Mesodermal cell (in vitro differentiated cells): ENCODE measurements around the gene BRD3OS.
"Not testable (repeated sequence)": the region's sequence is repeated elsewhere in the genome, so short reads cannot be mapped to it uniquely, and the experiment has no call there.

Experiments used
- H3K27ac ChIP-seq: 2 replicates; pipeline ENCODE4 v1.7.0; 2013; ENCODE audit warnings: mild to moderate bottlenecking, low read depth, low read length, moderate library complexity; ENCODE audit not compliant: severe bottlenecking
- H3K36me3 ChIP-seq: 2 replicates; pipeline ENCODE4 v1.7.1; 2013; ENCODE audit warnings: mild to moderate bottlenecking, low read length, moderate library complexity; ENCODE audit not compliant: control insufficient read depth, insufficient read depth
- H3K4me1 ChIP-seq: one replicate; pipeline ENCODE4 v1.7.1; 2013; ENCODE audit warnings: mild to moderate bottlenecking, low read length; ENCODE audit not compliant: insufficient read depth, control insufficient read depth, poor library complexity, severe bottlenecking
- H3K4me3 ChIP-seq: 2 replicates; pipeline ENCODE4 v1.7.0; 2013; ENCODE audit warnings: low read length, control low read depth, mild to moderate bottlenecking; ENCODE audit not compliant: insufficient read depth, poor library complexity, severe bottlenecking; ENCODE audit errors: extremely low read depth
- H3K9me3 ChIP-seq: 2 replicates; pipeline ENCODE4 v1.7.1; 2013; ENCODE audit warnings: mild to moderate bottlenecking, low read length, moderate library complexity; ENCODE audit not compliant: control insufficient read depth
- WGBS, 2 experiments: methylation state at CpG; one replicate each; pipeline ENCODE4 v1.1.5; 2013; ENCODE audit warnings: missing lambda C conversion rate in 2 of 2; ENCODE audit not compliant: insufficient coverage in 2 of 2; 5-methylcytosine and 5-hydroxymethylcytosine counted together

The BRD3OS gene

DNA sequence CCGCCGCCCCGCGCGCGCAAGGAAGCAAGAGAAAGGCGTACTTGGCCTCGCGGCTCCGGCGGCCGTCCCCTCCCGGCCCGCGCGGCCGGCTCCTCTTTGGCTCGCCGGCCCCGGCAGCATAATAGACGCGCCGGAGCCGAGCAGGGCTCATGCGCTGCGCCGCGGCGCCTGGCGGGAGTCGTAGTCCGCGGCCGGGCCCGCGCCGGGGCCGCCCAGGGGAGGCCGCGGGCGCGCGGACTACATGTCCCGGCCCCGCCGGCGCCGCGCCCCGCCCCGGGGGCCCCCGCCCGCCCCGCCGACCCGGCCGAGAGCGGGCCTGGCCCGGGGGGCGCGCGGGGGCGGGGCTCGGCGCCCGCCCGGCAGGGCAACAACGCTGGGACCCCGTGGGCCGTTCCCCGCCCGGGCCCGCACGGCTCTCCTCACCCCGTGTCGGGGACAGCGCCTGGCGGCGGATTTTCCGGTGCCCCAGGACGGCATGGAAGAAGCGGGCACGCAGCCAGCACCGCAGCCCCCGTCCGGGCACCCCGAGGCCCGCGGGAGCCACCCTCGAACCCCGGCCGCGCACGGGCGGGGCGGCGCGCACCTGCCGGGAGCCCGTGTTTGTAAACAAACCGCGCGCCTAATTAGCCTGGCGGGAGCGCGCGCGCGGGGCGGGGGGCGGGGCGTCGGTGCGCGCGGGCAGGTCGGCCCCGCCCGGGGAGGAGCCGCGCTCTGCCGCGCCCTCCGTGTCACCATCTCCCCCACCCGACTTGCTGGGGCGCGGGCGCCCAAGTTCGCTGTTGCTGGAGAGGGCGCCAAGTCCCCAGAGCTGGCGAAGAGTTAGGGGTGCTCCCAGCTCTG lies 42.8 kb downstream of the BRD3OS start, which contains the start of gene BRD3:
BRD3 (minus strand) TSS at position 123 of the 840 bp plus-strand sequence. CDS start 14,549 bp downstream, outside the sequence.
- peak within 1 kb of the TSS; percentile 92 for H3K4me3 ChIP-seq
- peak within 1 kb of the TSS; percentile 86 for H3K27ac ChIP-seq
- peaks cover 4% of the 10 kb centered on the region for H3K36me3 ChIP-seq
- peaks cover 5% of the 10 kb centered on the region for H3K9me3 ChIP-seq
- 0% methylated on average over 25 to 77 of the region's 131 CpGs for WGBS, 2 experiments
- H3K4me1 ChIP-seq: peaks cover 2% of the 10 kb centered on the region

GRCh38 chr9:134068744-134069479 lies 43.6 kb downstream of the BRD3OS start:
- WGBS, 2 experiments: 41 to 50% methylated on average over 25 to 27 of the region's 31 CpGs
- peaks cover 1% of the 10 kb centered on the region for H3K36me3 ChIP-seq
- peak overlapping the region; percentile 54 for H3K4me3 ChIP-seq
- H3K27ac ChIP-seq: peak overlapping the region; percentile 36
- peaks cover 5% of the 10 kb centered on the region for H3K9me3 ChIP-seq
- no peaks in the 10 kb centered on the region for H3K4me1 ChIP-seq

DNA sequence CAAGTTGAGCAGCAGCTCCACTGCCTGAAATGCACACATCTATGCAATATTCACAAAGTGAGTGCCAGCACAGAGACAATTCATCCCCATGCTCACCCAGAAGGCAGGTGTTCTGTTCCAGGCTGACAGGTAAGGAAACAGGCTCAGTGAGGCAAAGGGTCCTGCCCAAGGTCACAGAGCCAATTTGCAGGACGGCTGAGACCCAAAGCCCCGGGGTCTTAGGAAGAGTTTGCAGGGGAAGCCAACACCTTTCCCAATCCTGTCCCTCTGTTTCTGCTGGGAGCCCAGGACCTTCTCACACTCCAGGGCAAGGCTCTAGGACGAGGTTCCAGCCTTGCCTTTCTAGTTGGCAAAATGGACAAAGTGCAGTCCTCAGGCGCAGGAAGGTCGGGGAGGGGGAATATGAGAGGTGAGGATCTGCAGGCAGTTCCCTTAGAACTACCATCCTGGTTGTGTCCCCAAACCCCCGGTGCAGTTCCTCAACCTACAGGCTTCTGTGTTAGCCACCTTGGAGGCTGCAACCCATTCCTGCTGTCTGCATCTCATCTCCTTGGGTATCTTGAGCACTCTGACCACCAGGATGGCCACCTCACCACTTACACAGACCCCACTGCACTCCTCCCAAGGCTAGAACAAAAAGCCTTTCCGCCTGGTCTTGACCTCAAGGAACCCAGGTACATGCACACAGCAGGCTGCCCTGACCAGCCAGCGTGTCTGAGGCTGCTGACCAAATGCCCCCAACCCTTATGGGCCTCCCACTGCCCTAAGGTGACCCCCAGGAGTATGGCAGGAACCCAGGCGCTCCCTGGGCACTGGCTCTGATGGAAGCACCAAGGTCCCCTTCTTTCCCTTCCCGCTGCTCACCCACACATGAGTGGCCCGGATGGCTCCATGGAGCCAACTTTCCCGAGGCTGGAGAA lies 44.5 kb downstream of the BRD3OS start:
- Histone ChIP-seq H3K4me1 (no peaks in the 10 kb centered on the region), H3K9me3 (peaks cover 5% of the 10 kb centered on the region), H3K36me3 (no peaks in the 10 kb centered on the region), H3K27ac (no peak overlapping the region), H3K4me3 (no peak overlapping the region)
- WGBS, 2 experiments: 85 to 86% methylated on average over 7 to 11 of the region's 12 CpGs

DNA sequence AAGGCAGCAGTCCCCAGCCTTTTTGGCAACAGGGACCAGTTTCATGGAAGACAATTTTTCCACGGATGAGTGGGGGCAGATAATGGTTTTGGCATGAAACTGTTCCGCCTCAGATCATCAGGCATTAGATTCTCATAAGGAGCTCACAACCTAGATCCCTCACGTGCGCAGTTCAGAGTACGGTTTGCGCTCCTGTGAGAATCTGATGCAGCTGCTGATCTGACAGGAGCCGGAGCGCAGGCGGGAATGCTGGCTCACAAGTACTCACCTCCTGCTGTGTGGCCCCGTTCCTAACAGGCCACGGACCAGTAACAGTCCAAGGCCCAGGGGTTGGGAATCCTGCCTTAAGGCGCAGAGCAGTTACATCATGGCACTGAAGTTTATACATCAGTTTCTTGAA lies 45.9 kb downstream of the BRD3OS start:
- no peak overlapping the region for H3K27ac ChIP-seq
- H3K4me3 ChIP-seq: no peak overlapping the region
- peaks cover 5% of the 10 kb centered on the region for H3K9me3 ChIP-seq
- no peaks in the 10 kb centered on the region for H3K4me1 ChIP-seq
- 83 to 89% methylated on average over 8 to 12 of the region's 12 CpGs for WGBS, 2 experiments
- H3K36me3 ChIP-seq: no peaks in the 10 kb centered on the region

- not testable (repeated sequence) for H3K36me3 ChIP-seq, H3K4me1 ChIP-seq, H3K4me3 ChIP-seq, H3K9me3 ChIP-seq, H3K27ac ChIP-seq
- 78 to 91% methylated on average over 4 to 6 of the region's 7 CpGs for WGBS, 2 experiments
Measured at GRCh38 chr9:134072683-134073082, 47.4 kb downstream of the BRD3OS start.

DNA sequence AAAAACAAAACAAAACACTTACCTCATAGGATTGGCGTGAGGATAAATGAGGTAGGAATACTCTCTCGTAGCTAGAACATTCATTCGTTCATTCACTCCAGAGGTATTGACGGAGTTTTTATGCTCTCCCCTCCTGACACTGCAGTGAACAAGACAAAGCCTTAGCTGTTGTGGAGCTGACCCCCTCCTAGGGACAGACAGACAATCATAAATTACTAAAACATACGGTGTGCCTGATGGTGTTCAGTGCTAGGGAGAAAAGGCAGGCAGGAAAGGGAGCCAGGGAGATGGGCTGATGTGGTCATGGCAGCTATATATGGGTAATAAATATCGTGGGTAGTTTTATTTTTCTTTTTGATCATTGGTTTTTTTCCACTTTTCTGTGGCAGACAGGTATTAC lies 48.2 kb downstream of the BRD3OS start:
- H3K27ac ChIP-seq: no peak overlapping the region
- 81 to 84% methylated on average over 2 to 4 of the region's 6 CpGs for WGBS, 2 experiments
- no peaks in the 10 kb centered on the region for H3K36me3 ChIP-seq
- H3K9me3 ChIP-seq: peaks cover 5% of the 10 kb centered on the region
- no peaks in the 10 kb centered on the region for H3K4me1 ChIP-seq
- H3K4me3 ChIP-seq: no peak overlapping the region

- 87% methylated on average over 23 of the region's 31 CpGs; no CpG with 5 or more reads in 1 of the 2 experiments for WGBS, 2 experiments
- H3K4me3 ChIP-seq, H3K36me3 ChIP-seq, H3K27ac ChIP-seq, H3K4me1 ChIP-seq, H3K9me3 ChIP-seq: not testable (repeated sequence)
Measured at GRCh38 chr9:134075689-134076088, 50.4 kb downstream of the BRD3OS start.

GRCh38 chr9:134076644-134077043 lies 51.4 kb downstream of the BRD3OS start:
- H3K4me1 ChIP-seq: no peaks in the 10 kb centered on the region
- H3K4me3 ChIP-seq: no peak overlapping the region
- no peaks in the 10 kb centered on the region for H3K36me3 ChIP-seq
- no peaks in the 10 kb centered on the region for H3K9me3 ChIP-seq
- H3K27ac ChIP-seq: no peak overlapping the region
- WGBS, 2 experiments: no CpG with 5 or more reads among the region's 1 CpG
